ENCODE data around the gene RRAGA.
"Not testable (repeated sequence)": the region's sequence is repeated elsewhere in the genome, so short reads cannot be mapped to it uniquely, and the experiment has no call there.

Gene RRAGA

DNA sequence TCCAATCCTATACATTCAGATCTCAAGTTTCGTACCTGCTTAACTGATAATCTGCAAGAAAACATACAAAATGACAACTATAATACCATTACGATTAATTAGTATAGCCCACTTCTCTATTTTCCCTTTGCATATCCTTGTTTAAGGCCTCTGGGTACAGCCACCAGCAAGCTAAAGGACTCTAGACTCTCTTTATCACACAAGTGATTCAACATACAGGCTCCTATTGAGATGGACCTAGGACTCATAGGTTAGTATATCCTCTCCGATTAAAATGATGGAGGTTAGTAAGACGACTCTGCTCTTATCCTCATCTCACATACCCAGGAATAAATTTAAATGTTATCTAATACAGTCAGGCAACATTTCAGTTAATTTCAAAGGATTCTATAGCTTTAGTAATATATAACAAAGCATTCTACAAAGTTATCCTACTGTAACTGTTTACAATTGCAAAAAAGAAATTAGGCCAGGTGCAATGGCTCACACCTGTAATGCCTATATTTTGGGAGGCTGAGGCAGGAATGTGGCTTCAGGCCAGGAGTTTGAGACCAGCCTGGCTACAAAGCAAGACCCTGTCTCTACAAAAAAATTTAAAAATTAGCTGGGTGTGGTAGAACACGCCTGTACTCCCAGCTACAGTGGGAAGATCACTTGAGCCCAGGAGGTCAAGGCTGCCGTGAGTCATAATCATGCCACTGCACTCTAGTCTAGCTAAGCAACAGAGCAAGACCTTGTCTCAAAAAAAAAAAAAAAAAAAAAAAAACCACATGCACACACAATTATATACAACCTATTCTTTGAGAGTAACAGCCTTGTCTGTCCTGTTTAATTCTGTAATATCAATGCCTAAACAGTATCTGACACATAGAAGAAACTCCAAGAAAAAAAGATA, 38.1 kb downstream of the RRAGA start:
- DNase-seq: no peak

DNA sequence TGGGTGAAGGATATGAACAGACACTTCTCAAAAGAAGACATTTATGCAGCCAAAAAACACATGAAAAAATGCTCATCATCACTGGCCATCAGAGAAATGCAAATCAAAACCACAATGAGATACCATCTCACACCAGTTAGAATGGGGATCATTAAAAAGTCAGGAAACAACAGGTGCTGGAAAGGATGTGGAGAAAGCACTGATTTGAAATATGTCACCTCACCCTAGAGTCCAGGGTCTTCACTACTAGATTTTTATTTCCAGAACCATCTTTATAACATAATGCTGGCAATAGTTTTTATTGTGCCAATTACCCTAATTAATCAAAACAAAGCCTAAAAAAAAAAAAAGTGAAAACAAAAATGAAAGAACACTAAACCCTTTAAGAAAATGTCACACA, 48.2 kb downstream of the RRAGA start:
- not testable (repeated sequence) for DNase-seq
